GM21360 (cell line): Measurements from ENCODE around the gene TMEM183A.
A peak's percentile ranks its signal among the peaks of the same experiment; 100 is the strongest.
"Not testable (repeated sequence)": the region's sequence is repeated elsewhere in the genome, so short reads cannot be mapped to it uniquely, and the experiment has no call there.

ENCODE experiments used
- ATAC-seq: cut with Tn5 transposase; IDR thresholded peaks from one replicate; pipeline ENCODE4 v1.9.1; 2021; ENCODE audit warnings: mild to moderate bottlenecking, moderate library complexity; ENCODE audit not compliant: unreplicated experiment

Gene TMEM183A

DNA sequence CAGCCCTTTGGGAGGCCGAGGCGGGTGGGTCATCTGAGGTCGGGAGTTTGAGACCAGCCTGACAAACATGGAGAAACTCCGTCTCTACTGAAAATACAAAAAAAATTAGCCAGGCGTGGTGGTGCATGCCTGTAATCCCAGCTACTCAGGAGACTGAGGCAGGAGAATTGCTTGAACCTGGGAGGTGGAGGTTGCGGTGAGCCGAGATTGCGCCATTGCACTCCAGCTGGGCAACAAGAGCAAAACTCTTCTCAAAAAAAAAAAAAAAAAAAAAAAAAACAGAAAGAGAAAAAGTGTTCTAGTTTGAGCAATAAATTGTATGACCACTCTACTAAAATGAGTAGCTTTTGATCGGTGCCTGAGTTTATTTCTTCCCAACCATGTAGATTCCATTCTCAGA lies 21.1 kb upstream of the TMEM183A start:
- ATAC-seq, result not testable (repeated sequence)

DNA sequence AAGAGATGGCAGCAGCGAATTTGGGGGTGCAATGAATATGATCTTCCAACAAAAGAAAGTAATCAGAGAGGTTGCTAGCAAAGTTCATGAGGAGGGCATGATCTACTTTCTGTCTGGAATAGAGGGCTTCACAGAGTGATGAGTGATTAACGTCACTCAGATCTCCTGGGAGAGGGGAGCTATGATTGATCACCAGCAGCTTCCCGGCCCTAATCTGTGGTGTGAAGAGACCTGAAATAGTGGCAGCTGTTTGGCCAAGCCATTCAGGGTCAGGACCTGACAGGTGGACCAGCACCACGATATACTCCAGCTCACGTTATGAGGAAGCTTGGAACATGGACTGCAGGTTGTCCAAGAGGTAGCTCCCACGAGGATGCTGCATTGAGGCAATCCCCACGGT lies 19.9 kb upstream of the TMEM183A start:
- no peak for ATAC-seq

DNA sequence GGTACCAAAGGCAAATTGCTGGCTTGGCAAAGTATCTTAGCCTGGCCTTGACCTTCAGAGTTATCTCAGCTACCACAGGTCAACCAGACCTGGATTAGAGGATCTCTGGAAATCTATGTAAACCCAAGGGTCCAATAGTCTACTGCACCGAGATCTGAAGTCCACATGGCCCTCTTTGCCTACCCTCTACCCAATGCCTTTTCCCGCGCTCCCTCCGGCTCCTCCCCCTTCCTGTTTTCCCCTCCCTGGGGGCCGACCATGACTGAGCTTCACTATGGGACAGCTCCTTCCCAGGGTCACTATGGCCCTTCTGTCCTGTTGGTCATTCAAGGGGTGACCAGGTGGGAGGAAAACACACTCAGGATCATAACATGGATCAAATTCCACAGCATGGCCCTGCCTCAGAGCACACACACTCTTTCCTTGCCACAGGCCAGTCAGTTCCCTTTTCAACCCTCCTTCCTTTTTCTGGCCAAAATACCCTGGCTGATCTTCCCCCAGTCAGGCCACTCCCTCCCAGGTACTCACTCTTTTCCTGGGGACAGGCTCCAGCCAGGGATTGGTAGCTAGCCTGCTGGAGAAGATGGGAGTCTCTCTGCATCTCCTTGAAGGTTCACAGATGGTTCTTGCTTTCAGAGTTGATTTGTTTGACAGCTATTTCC lies 19.1 kb upstream of the TMEM183A start:
- no peak for ATAC-seq

- no peak for ATAC-seq
These were observed 17.3 kb upstream of the TMEM183A start for GRCh38 chr1:202989879-202990278.

DNA sequence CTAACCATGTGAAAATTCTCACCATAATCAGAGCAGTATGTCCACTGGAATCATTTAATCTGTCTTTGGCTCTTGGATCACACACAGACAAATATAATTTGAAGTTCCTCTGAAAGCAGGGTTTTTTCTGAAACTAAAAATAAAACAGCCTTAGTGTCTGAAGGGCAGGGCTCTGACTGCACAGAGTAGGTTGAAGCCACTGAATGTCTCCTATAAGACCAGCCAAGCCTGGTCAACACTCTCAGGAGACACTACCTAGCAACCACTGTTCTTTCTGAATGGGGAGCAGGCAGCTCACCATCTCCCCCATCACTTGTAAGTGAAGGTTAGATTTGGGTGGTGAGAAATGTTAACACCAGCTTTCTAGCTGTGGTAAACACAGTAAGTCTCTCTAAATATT lies 16.1 kb upstream of the TMEM183A start:
- ATAC-seq, result no peak

GRCh38 chr1:202994756-202995155 lies 12.4 kb upstream of the TMEM183A start:
- ATAC-seq, result no peak

GRCh38 chr1:202998836-202999750 lies 8.1 kb upstream of the TMEM183A start:
- no peak for ATAC-seq

DNA sequence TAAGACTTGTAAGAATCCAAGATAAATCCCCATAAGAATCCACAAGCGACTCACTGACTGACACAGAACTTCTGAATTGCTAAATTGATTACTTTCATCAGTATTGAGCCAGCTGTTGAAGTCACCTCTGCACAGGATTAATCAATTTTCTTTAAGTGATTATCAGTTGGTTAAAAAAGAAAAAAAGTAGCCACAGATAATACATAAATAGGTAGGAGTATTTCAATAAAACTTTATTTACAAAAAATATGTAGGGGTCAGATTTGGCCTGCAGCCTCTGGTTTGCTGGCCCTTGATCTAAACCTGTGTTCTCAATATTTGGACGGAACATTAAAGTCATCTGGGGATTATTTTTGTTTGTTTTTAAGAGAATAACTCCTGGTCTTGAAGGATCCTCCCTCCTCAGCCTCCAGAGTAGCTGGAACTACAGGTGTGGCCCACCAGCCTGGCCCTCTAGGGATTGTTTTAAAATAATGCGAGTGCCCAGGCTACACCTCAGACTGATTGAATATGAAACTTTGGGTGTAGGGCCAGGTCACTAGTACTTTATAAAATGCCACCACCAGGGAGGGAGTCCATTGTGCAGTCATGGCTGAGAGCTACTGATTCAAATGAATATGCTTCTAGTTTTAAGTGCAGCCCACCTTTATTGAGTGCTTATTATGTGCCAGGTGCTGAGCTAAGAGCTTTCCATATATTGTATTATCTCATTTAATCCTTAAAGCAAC lies 6.8 kb upstream of the TMEM183A start:
- ATAC-seq, result no peak

GRCh38 chr1:203001986-203002385 lies 5.2 kb upstream of the TMEM183A start:
- ATAC-seq, result no peak

DNA sequence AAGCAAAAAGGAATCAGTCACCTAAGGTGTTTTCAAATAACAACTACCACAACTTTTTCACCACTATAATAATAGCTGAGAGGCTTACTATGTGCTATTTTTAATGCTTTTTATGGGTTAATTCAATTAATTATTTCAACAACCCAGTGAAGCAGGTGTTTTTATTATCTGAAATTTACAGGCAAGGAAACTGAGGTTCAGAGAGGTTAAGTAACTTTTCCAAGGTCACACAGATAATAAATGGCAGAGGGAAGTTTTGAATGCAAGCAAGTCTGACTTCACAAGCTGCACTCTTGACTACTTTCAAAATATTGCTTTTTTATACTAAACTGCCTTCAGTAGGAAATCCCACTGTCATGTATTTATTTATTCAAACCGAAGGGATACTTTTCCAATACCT lies 4.2 kb upstream of the TMEM183A start:
- no peak for ATAC-seq

- not testable (repeated sequence) for ATAC-seq
These were observed 1.6 kb upstream of the TMEM183A start for GRCh38 chr1:203005395-203006142.

GRCh38 chr1:203009185-203009584 lies 2.0 kb downstream of the TMEM183A start:
- no peak for ATAC-seq

DNA sequence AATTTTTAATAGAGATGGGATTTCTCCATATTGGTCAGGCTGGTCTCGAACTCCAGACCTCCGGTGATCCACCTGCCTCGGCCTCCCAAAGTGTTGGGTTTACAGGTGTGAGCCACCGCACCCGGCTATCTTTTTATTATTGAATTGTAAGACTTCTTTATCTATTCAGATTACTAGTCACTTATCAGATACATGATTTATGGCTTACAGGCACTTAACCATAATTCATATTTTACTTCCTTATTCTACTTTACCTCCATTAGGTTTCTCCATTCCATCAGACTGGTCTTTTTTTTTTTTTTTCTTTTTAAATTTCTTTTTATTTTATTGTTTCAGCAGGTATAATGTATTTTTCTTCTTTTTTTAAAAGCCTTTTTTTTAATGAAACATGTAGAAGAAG lies 4.4 kb downstream of the TMEM183A start:
- no peak for ATAC-seq

- ATAC-seq, result no peak
These were observed 9.9 kb downstream of the TMEM183A start for GRCh38 chr1:203017061-203017460.

DNA sequence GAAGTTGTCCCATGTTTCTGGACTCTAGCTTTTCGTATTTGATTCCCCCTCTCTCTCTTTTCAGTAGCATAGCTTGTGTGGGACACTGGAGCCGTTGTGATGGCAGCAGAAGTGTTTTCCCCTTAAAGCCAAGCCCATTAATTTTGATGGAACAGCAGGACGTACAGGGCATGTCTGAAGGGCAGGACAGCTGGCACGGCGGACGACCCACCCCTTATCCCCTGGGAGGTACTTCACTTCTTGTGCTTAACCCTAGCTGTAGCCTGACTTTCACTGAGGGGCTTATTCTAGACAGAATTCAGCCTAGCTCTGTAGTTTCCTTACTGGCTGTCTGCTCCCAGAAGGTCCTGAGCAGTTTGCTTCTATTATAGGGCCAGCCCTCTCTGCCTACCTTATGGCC lies 10.5 kb downstream of the TMEM183A start:
- ATAC-seq, result no peak

GRCh38 chr1:203022855-203023254 lies 15.7 kb downstream of the TMEM183A start:
- ATAC-seq, result not testable (repeated sequence)

DNA sequence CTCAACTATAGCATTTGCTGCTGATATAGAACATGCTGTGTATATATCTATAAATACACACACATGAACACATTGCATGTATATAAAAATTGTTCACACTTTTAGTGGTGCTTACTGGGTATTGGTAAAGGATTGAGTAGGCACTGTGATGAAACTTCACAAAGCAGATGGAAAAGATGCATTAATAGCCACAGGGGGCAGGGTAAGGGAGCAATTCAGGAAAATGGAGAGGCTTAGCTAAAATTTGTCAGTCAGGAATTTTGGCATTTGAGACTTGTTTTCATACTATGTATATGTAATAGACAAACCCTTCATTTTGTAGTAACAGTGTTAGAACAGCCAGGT lies 18.5 kb downstream of the TMEM183A start:
- ATAC-seq, result no peak

DNA sequence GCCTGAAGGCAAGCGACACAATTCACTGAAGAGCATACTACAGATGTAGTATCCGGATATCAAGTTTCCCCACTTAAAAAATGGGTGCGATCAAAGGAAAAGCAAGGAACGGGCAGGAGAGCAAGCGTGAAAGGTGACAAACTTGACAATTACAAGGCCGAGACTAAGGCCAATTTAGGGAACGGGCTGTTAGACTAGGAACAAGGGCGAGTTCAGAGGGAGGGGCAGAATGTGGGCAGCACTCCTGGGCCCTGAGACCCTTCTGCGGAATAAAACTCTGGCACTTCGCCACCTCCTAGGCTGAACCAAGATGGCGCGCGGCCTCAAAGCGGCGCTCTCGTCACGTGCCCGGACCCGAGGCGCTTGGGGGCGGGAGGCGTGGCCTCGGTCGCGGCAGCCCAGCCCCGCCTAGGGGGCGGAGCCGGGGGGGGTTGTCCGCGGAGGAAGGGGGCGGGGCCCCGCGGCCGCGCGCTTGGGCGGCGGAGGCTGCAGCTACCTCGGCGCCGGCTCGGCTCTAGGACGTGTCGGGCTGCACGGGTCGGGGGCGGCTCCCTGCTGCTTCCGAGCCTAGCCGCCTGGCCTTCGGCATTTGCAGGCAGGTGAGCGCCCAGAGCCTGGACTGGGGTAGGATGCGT lies 19.0 kb downstream of the TMEM183A start, which contains the start of gene PPFIA4:
TSS of gene PPFIA4 (plus strand) at position 461 of the 635 bp plus-strand sequence. CDS start 12,518 bp downstream, outside the sequence.
- ATAC-seq, result peak; percentile 65

DNA sequence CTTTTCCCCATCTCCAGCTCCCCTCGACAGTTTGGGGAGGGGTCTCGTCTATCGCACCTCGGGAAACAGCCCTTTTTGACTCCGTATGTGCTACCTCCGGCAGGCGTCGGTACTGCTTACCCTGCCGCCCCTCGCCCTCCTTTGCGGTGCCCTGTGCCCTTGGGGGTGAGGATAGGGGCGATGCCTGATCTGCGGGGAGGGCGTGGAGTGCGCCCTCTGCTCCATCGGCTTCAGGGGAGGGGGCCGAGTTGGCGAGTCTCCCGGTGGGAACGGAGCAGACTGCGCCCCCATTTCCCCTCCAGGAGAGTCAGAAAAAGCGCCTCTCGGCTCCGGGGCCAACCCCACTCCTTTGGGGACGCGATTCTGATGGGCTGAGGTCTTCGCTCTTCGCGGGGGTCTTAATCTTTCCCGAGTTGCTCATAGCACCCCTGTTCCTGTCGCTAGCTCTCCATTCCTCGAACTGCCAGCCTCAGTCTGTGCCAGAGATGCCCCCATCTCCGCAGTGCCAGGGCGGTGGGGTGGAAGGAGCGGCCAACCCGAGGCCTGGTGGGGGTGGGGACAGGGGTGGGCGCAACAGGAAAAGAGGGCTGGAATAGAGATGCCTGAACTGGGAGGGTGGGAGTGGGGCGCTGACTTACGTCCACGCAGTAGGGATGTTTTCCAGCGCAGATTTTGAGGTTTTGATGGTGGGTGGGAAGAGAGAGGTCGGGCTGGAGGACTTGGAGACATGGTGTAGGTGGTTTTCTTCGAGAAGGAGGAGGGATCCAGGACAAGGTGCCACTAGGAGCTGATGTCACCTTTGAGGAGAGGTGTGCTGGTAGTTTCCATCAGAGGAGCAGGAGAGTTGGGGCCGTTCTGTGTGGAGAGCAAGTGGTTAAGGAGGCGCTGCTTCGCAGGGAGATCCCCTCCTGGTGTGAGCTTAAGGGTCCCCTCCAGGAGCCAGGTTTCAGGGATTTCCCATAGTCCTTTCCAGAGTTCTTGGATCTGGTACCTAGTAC lies 19.8 kb downstream of the TMEM183A start:
- ATAC-seq, result peak; percentile 13
